Right atrium auricular region (tissue), 2 donors: Measurements from ENCODE around the gene COPE. TPM values are rescaled to one million over a fixed set of nuclear protein-coding genes. Genes with fewer than 3 reads are reported as not detected.
"Not testable (repeated sequence)": the region's sequence is repeated elsewhere in the genome, so short reads cannot be mapped to it uniquely, and the experiment has no call there.

Source experiments
- DNase-seq: peaks from one replicate; pipeline ENCODE4 v3.0.0-alpha.2; 2019; ENCODE audit warnings: low spot score
- H3K27ac ChIP-seq, 2 donors: fragments of 200-600 bp; sonication (generic); 1 replicate in 1 of 2; 2 replicates in 1 of 2; pipeline ENCODE4 v1.5.1; 2016 to 2019
- H3K27me3 ChIP-seq, 2 donors: fragments of 200-600 bp; sonication (generic); one replicate each; pipeline versions ENCODE4 v1.5.1 to v1.6.0; 2017 to 2019
- H3K36me3 ChIP-seq: fragments of 200-600 bp; sonication (generic); one replicate; pipeline ENCODE4 v1.5.1; 2016
- H3K4me1 ChIP-seq, 2 donors: fragments of 200-600 bp; sonication (generic); one replicate each; pipeline versions ENCODE4 v1.5.1 to v1.6.0; 2017 to 2019
- H3K4me3 ChIP-seq, 2 donors: fragments of 200-600 bp; sonication (generic); 1 replicate in 1 of 2; 2 replicates in 1 of 2; pipeline ENCODE4 v1.5.1; 2017 to 2019; ENCODE audit warnings: mild to moderate bottlenecking in 1 of 2, moderate library complexity in 1 of 2
- H3K9me3 ChIP-seq, 2 donors: fragments of 200-600 bp; sonication (generic); one replicate each; pipeline ENCODE4 v1.5.1; 2019
- CTCF ChIP-seq, 2 donors: fragments of 200-600 bp; sonication (generic); IDR thresholded peaks; one replicate each; pipeline ENCODE4 v1.5.1; 2019; ENCODE audit warnings: antibody characterized with exemption in 2 of 2
- total RNA-seq, 2 donors: library from RNA; depleted of rRNA; stranded (reverse); fragments of >200 nt; gene quantifications; one replicate each; pipeline ENCODE4 v1.1.0, GENCODE V29; 2016

The COPE gene
- total RNA-seq, 2 donors from 2014 or later: 168 to 209 TPM

DNA sequence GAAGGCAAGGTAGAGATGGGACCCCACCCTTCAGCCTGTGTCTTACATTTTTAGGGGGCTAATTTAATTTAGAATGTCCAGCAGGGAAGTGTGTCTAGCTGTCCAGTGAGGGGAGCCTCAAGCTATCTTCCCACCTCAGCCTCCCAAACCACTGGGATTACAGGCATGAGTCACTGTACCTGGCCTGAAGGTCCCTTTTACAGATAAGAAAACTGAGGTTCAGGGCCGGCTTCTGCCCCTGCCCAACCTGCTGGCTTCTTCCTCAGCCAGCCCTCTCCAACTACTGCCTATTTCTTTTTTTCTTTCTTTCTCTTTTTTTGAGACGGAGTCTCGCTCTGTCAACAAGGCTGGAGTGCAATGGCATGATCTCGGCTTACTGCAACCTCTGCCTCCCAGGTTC, 41.2 kb upstream of the COPE start:
- Histone ChIP-seq H3K9me3 (no peaks in the 10 kb centered on the region), H3K36me3 (no peaks in the 10 kb centered on the region), H3K27me3 (no peaks in the 10 kb centered on the region), H3K4me1 (no peaks in the 10 kb centered on the region), H3K27ac (no peak overlapping the region), H3K4me3 (no peak overlapping the region)
- no peak for TF ChIP-seq CTCF (IDR thresholded peaks at IDR 0.05)
- no peak for DNase-seq

- Histone ChIP-seq H3K36me3 (no peaks in the 10 kb centered on the region), H3K27me3 (no peaks in the 10 kb centered on the region), H3K27ac (no peak overlapping the region), H3K4me1 (no peaks in the 10 kb centered on the region), H3K9me3 (no peaks in the 10 kb centered on the region), H3K4me3 (no peak overlapping the region)
- no peak for DNase-seq
- no peak for TF ChIP-seq CTCF (IDR thresholded peaks at IDR 0.05)
Measured at GRCh38 chr19:18955042-18955441, 35.9 kb upstream of the COPE start.

DNA sequence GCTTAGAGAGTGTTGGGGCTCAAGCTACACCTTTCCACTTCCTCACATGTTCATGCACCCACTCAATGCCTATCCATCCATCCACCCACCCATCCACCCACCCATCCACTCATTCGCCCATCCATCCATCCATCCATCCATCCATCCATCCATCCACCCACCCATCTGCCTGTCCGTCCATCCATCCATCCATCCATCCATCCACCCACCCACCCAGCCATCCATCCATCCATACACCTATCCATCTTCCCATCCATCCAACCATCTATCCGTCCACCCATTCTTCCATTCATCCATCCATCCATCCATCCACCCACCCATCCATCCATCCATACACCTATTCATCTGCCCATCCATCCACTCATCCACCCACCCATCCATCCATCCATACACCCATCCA, 34.9 kb upstream of the COPE start:
- DNase-seq: no peak
- Histone ChIP-seq H3K36me3 (no peaks in the 10 kb centered on the region), H3K4me3 (no peak overlapping the region), H3K27me3 (no peaks in the 10 kb centered on the region), H3K4me1 (no peaks in the 10 kb centered on the region), H3K9me3 (no peaks in the 10 kb centered on the region), H3K27ac (no peak overlapping the region)
- TF ChIP-seq CTCF (IDR thresholded peaks at IDR 0.05): no peak

DNA sequence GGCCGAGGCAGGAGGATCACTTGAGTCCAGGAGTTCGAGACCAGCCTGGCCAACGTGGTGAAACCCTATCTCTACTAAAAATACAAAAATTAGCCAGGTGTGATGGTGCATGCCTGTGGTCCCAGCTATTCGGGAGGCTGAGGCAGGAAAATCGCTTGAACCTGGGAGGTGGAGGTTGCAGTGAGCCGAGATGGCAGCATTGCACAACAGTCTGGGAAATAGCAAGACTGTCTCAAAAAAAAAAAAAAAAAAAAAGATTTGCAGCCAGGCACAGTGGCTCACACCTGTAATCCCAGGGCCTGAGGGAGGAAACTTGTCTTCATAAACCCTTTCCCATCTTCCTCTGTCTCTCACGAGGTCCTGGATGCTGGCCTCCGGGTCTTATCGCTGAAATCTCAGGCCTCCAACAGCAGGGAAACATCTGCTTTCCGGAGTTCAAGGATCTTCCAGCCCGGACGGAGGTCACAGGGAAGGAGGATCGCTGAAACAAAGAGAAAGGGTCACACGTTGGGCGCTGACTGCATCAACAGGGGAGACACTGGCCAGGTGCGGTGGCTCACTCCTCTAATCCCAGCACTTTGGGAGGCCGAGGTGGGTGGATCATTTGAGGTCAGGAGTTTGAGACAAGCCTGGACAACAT, 33.3 kb upstream of the COPE start:
- not testable (repeated sequence) for H3K27ac ChIP-seq, H3K9me3 ChIP-seq, H3K4me1 ChIP-seq, H3K36me3 ChIP-seq, H3K4me3 ChIP-seq, DNase-seq, H3K27me3 ChIP-seq

DNA sequence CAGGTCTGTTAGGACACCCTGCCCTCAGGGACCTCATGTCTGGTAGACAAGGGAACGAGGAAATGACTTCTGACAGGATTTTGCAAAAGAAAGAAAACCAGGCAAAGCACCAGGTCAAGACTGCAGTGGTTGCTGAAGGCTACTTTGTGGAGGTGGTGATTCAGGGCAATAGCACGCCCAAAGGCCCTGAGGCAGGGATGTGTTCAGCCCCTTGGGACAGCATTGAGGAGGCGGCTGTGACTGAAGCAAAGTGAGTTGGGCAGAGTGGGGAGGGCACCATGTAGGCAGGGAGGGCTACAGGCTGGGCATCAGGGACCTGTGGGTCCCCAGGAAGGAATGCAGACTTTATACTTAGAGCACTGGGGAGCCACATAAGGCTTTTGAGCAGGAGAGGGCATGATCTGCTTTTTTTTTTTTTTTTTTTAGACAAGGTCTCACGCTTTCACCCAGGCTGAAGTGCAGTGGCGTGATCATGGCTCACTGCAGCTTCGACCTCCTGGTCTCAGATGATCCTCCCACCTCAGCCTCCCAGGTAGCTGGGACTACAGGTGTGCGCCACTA, 32.6 kb upstream of the COPE start:
- DNase-seq: no peak
- no peaks in the 10 kb centered on the region for H3K9me3 ChIP-seq
- no peaks in the 10 kb centered on the region for H3K4me1 ChIP-seq
- TF ChIP-seq CTCF (IDR thresholded peaks at IDR 0.05): no peak
- H3K27ac ChIP-seq: no peak overlapping the region
- H3K36me3 ChIP-seq: no peaks in the 10 kb centered on the region
- H3K27me3 ChIP-seq: no peaks in the 10 kb centered on the region
- no peak overlapping the region for H3K4me3 ChIP-seq

DNA sequence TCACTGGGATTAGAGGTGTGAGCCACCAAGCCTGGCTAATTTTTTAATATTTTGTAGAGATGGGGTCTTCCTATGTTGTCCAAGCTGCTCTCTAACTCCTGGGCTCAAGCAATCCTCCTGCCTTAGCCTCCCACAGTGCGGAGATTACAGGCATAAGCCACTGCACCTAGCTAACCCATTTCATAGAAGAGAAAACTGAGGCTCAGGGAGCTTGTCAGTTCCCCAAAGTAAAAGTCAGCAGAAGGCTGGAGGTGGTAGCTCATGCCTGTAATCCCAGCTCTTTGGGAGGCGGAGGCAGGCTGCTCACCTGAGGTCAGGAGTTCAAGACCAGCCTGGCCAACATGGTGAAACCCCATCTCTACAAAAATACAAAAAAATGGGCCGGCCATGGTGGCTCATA, 30.7 kb upstream of the COPE start:
- no peak for TF ChIP-seq CTCF (IDR thresholded peaks at IDR 0.05)
- no peaks in the 10 kb centered on the region for H3K36me3 ChIP-seq

More for the DNA sequence above, 30.7 kb upstream of the COPE start:
- Histone ChIP-seq H3K4me1 (no peaks in the 10 kb centered on the region), H3K27me3 (no peaks in the 10 kb centered on the region), H3K27ac (no peak overlapping the region), H3K4me3 (no peak overlapping the region), H3K9me3 (no peaks in the 10 kb centered on the region)
- no peak for DNase-seq
